HG03342 (cell line): ENCODE data around the gene MIER3.
A peak's percentile ranks its signal among the peaks of the same experiment; 100 is the strongest.
"Not testable (repeated sequence)": the region's sequence is repeated elsewhere in the genome, so short reads cannot be mapped to it uniquely, and the experiment has no call there.

Experiments used
- ATAC-seq: cut with Tn5 transposase; IDR thresholded peaks from one replicate; pipeline ENCODE4 v1.9.1; 2021; ENCODE audit warnings: mild to moderate bottlenecking, moderate library complexity; ENCODE audit not compliant: unreplicated experiment

Gene MIER3

GRCh38 chr5:56951946-56952691 is at the start of gene MIER3:
TSS of gene MIER3 (minus strand) at chr5:56952123. CDS start at chr5:56952102, 21 bp downstream.
- ATAC-seq, result peak; percentile 92

GRCh38 chr5:56995596-56995995 is 43.7 kb upstream of the MIER3 start:
- ATAC-seq, result no peak

GRCh38 chr5:56993241-56993640 is 41.3 kb upstream of the MIER3 start:
- ATAC-seq, result no peak

GRCh38 chr5:56989676-56990075 is 37.8 kb upstream of the MIER3 start:
- no peak for ATAC-seq

- no peak for ATAC-seq
Observed at GRCh38 chr5:56988490-56988889, 36.6 kb upstream of the MIER3 start.

- ATAC-seq, result no peak
Observed at GRCh38 chr5:56987171-56987570, 35.2 kb upstream of the MIER3 start.

- ATAC-seq, result peak; percentile 66
Observed at GRCh38 chr5:56986626-56986947, 34.7 kb upstream of the MIER3 start.

GRCh38 chr5:56985936-56986625 is 34.2 kb upstream of the MIER3 start:
- peak; percentile 73 for ATAC-seq

GRCh38 chr5:56984445-56984844 is 32.5 kb upstream of the MIER3 start:
- no peak for ATAC-seq

- peak; percentile 46 for ATAC-seq
Observed at GRCh38 chr5:56983593-56984361, 31.9 kb upstream of the MIER3 start.

GRCh38 chr5:56981548-56982315 is 29.8 kb upstream of the MIER3 start:
- no peak for ATAC-seq

GRCh38 chr5:56979968-56980367 is 28.0 kb upstream of the MIER3 start:
- ATAC-seq, result no peak

GRCh38 chr5:56979526-56979925 is 27.6 kb upstream of the MIER3 start:
- ATAC-seq, result not testable (repeated sequence)

- ATAC-seq, result no peak
Observed at GRCh38 chr5:56977822-56978221, 25.9 kb upstream of the MIER3 start.

- no peak for ATAC-seq
Observed at GRCh38 chr5:56977021-56977420, 25.1 kb upstream of the MIER3 start.

GRCh38 chr5:56974241-56974640 is 22.3 kb upstream of the MIER3 start:
- ATAC-seq, result no peak

- ATAC-seq, result no peak
Observed at GRCh38 chr5:56973473-56973872, 21.6 kb upstream of the MIER3 start.

- ATAC-seq, result no peak
Observed at GRCh38 chr5:56971275-56971674, 19.4 kb upstream of the MIER3 start.

- no peak for ATAC-seq
Observed at GRCh38 chr5:56964173-56964572, 12.2 kb upstream of the MIER3 start.

- ATAC-seq, result no peak
Observed at GRCh38 chr5:56963246-56963645, 11.3 kb upstream of the MIER3 start.

- no peak for ATAC-seq
Observed at GRCh38 chr5:56962286-56962685, 10.4 kb upstream of the MIER3 start.
